UCSD-AML1 (cell line): ENCODE results near the gene SAXO1.
"Not testable (repeated sequence)": the region's sequence is repeated elsewhere in the genome, so short reads cannot be mapped to it uniquely, and the experiment has no call there.

Experiments used
- DNase-seq: peaks from one replicate; lab custom pipeline; 2025; ENCODE audit not compliant: unreplicated experiment; lab: John Stamatoyannopoulos, UW

Gene SAXO1, protein sequence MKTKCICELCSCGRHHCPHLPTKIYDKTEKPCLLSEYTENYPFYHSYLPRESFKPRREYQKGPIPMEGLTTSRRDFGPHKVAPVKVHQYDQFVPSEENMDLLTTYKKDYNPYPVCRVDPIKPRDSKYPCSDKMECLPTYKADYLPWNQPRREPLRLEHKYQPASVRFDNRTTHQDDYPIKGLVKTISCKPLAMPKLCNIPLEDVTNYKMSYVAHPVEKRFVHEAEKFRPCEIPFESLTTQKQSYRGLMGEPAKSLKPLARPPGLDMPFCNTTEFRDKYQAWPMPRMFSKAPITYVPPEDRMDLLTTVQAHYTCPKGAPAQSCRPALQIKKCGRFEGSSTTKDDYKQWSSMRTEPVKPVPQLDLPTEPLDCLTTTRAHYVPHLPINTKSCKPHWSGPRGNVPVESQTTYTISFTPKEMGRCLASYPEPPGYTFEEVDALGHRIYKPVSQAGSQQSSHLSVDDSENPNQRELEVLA

DNA sequence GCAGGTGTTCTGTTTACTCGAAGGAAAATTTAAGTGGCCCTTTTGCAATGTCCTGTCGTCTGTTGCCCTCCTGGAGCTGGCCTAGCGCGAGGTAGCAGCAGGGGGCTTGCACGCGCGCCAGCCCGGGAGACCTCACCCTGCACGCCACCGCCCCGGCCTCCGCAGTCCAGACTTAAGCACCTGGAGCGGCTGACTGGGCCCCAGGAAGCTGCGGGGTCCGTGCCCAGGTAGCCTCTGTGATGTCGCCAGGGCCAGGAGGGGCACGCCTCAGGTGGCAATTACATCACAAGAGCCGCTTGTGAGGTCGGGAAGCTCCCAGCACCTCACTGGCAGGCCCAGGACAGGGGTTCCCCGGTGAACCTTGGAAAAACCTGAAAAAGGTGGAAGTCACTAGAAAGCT, at the start of gene SAXO1:
Gene SAXO1 (minus strand): TSS at position 195 of the 400 bp plus-strand sequence. CDS start 301 bp downstream, outside the sequence.
- DNase-seq = no peak

GRCh38 chr9:19074836-19075235, 41.8 kb upstream of the SAXO1 start:
- no peak for DNase-seq

- DNase-seq = no peak
Observed at GRCh38 chr9:19074229-19074628, 41.2 kb upstream of the SAXO1 start.

GRCh38 chr9:19057033-19057432, 24.0 kb upstream of the SAXO1 start:
- DNase-seq = no peak

GRCh38 chr9:19050637-19051591, 17.9 kb upstream of the SAXO1 start:
- no peak for DNase-seq

DNA sequence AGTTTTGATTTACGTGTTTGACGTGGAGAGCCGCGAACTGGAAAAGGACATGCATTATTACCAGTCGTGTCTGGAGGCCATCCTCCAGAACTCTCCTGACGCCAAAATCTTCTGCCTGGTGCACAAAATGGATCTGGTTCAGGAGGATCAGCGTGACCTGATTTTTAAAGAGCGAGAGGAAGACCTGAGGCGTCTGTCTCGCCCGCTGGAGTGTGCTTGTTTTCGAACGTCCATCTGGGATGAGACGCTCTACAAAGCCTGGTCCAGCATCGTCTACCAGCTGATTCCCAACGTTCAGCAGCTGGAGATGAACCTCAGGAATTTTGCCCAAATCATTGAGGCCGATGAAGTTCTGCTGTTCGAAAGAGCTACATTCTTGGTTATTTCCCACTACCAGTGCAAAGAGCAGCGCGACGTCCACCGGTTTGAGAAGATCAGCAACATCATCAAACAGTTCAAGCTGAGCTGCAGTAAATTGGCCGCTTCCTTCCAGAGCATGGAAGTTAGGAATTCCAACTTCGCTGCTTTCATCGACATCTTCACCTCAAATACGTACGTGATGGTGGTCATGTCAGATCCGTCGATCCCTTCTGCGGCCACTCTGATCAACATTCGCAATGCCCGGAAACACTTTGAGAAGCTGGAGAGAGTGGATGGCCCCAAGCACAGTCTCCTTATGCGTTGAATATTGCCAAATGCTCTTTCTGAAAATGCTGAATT, 17.1 kb upstream of the SAXO1 start:
- DNase-seq = no peak

DNA sequence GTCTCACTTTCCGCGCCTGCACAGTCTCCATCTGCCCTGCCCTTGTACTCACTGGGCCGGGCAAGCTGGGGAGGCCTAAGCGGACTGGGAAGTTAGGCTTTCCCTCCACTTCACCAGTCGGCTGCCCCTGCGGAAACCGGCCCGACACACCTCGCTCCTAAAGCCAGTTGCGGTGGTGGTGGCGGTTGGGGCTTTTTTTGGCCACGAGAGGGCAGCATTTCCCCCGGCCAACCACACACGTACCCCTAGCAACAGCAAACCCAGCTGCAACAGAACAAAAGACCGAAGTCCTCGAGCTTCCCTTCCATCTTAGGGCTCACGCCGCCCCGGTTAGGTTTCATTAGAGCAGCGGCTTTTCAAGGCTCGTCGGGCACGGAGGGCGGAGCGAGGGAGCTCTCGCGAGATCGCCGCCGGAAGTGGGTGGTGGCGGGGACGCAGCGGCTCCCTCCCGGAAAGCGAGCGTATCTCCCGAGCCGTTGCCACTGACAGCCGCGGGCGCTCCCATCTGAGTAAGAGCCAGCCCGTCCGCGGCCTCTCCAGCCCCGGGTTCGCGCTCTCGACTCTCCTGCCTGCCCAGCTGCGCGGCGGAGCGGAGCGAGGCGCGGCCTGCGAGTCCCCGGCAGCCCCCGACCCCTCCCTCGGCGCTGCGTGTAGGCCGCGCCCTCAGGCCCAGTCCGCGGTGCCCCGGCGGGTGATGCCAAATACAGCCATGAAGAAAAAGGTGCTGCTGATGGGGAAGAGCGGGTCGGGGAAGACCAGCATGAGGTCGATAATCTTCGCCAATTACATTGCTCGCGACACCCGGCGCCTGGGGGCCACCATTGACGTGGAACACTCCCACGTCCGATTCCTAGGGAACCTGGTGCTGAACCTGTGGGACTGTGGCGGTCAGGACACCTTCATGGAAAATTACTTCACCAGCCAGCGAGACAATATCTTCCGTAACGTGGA, 16.2 kb upstream of the SAXO1 start, which contains the start of gene RRAGA:
Gene RRAGA (plus strand): TSS at position 462 of the 951 bp plus-strand sequence. CDS start 233 bp downstream, at position 695.
- peak; percentile 84 for DNase-seq

GRCh38 chr9:19036611-19037010, 3.6 kb upstream of the SAXO1 start:
- no peak for DNase-seq

- DNase-seq = no peak
Observed at GRCh38 chr9:19032406-19032805, 603 bp downstream of the SAXO1 start.

DNA sequence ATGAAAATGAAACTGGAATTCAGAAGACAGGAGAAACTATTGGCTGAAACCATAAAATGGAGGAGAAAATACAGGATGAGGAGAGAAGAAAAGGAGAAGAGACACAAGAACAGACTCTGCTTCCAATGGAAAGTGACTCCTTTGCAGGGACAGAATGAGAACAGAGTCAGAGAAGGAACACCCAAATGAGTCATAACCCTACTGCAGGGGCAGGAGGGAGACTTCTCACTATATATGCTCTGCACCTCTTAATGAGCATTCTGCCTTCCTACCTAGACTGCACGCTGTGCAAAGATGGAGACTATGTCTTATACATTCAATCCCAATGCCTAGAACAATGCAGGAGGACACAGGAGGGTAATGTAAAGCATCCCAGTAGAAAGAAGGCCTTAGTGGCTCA, 2.1 kb downstream of the SAXO1 start:
- no peak for DNase-seq

- DNase-seq = no peak
Observed at GRCh38 chr9:19028835-19029451, 4.1 kb downstream of the SAXO1 start.

- DNase-seq = no peak
Observed at GRCh38 chr9:19027825-19028224, 5.2 kb downstream of the SAXO1 start.

DNA sequence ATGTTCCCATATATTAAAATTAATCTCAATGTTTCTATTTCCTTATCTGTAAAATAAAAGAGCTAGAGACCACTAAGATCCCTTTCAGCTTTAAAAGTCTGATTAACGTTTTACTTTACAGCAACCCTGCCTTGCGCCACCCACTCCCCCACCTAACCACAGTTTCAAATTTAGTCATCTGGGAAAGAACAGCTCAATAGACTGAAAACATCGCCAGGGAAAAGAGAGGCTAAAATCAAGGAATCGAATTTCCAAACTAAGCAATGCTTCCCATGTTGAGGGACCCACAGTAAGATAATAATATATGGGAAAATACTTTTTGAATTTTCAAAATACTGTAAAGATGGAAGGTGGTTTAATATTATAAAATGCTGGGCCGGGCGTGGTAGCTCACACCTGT, 6.6 kb downstream of the SAXO1 start:
- DNase-seq = no peak

GRCh38 chr9:19023078-19023477, 9.9 kb downstream of the SAXO1 start:
- DNase-seq = no peak

GRCh38 chr9:19022206-19022605, 10.8 kb downstream of the SAXO1 start:
- no peak for DNase-seq

GRCh38 chr9:19021649-19022048, 11.4 kb downstream of the SAXO1 start:
- not testable (repeated sequence) for DNase-seq

DNA sequence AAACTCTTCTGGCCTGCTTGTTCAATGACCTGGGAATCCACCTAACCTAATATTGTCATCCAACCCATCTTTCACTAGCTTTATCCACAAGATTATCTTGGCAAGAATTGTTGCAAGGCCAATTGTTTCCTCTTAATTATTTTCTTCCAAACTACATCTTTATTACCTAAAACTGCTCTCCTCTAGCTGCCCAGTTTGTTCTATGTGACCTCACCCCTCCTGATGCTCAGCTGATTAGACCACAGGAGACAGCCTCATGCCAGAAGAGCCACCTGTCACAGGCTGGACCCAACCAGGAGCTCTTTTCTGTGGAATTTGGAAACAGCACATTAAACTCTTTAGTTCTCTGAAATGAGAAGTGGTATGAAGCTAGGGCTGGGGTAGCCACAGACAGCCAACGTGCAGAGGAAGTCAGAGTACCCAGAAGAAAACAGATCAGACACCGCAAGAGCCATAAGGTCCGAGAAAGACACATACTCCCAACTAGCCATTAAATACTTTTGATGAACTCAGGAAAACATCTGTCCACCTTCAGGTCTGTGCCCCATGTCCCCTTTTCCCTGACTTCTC, 12.0 kb downstream of the SAXO1 start:
- DNase-seq = peak; percentile 16

GRCh38 chr9:19018201-19018600, 14.8 kb downstream of the SAXO1 start:
- DNase-seq = no peak

DNA sequence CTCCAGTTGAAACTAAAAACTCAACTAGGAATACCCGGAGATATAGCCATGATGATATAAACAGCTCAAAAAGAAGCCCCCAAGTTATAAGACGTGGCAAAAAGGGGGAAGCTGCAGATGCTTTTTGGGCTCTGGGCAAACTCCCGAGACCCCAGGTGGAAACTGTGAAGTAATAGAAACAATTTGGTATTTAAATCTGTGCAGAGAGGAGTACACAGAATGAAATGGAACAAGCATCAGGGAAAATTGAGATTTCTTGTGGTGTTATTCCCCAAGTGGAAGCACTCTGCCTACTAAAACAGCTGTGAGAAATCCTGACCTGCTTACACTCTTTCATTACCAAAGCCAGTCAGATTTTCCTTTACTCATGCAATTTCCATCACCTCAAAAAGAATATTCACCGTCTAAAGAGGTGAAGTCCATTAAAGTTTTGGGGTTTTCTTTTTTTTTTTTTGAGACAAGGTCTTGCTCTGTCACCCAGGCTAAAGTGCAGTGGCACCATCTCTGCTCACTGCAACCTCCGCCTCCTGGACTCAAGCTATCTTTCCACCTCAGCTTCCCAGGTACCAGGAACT, 23.5 kb downstream of the SAXO1 start:
- no peak for DNase-seq
